GM12892 (cell line): ENCODE results near the gene CYP8B1.
"Not testable (repeated sequence)": the region's sequence is repeated elsewhere in the genome, so short reads cannot be mapped to it uniquely, and the experiment has no call there.

Experiments used
- POLR2A ChIP-seq: IDR thresholded peaks from 2 replicates; pipeline ENCODE4 v1.6.1; 2011; ENCODE audit warnings: low read depth, low read length, control low read depth
- POLR2AphosphoS5 ChIP-seq: IDR thresholded peaks from 2 replicates; pipeline ENCODE4 v1.6.1; 2011; ENCODE audit warnings: low read depth, low read length, control low read depth
- TAF1 ChIP-seq: IDR thresholded peaks from 2 replicates; pipeline ENCODE4 v1.6.1; 2011; ENCODE audit warnings: low read depth, mild to moderate bottlenecking, control low read depth, low read length, borderline replicate concordance

- TF ChIP-seq POLR2AphosphoS5, POLR2A, TAF1: not testable (repeated sequence)
These were observed 7.7 kb upstream of the CYP8B1 start for GRCh38 chr3:42883251-42883930.
